Activated naive CD4-positive, alpha-beta T cell treated with anti-CD3 and anti-CD28 coated beads, Interleukin-2, amount 50 U/mL, for 16 hours (primary cell): ENCODE results near the gene LACRT.

Experiments used
- DNase-seq: peaks from one replicate; pipeline ENCODE4 v3.0.0-alpha.2; 2020

LACRT gene

GRCh38 chr12:54598970-54599369 is 35.7 kb downstream of the LACRT start:
- no peak for DNase-seq

DNA sequence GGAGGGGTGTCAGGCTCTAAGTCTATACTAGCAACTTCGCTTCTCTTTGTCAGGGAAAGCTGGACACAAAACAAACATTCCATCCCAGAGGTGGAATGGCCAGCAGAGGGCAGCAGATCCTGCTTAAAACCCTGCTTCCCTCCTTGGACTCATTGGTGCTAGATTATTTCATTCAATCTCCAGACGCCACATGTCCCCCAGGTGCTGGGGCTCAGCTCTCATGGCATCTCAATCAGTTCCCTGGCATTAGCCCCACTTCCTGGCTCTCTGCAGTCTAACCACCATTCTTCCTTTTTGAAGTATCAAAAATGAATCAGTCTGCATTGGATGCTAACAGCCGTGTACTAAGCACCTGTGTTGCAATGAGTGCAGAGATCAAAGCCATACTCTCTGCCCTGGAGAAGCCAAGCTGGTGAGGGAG is 38.2 kb downstream of the LACRT start:
- DNase-seq = peak; percentile 53

GRCh38 chr12:54595471-54595870 is 39.2 kb downstream of the LACRT start:
- no peak for DNase-seq

GRCh38 chr12:54593725-54594124 is 41.0 kb downstream of the LACRT start:
- DNase-seq = no peak

- DNase-seq = no peak
Observed at GRCh38 chr12:54593135-54593534, 41.6 kb downstream of the LACRT start.

GRCh38 chr12:54592316-54592715 is 42.4 kb downstream of the LACRT start:
- no peak for DNase-seq

- no peak for DNase-seq
Observed at GRCh38 chr12:54590978-54591591, 43.6 kb downstream of the LACRT start.

- DNase-seq = no peak
Observed at GRCh38 chr12:54589964-54590363, 44.7 kb downstream of the LACRT start.

DNA sequence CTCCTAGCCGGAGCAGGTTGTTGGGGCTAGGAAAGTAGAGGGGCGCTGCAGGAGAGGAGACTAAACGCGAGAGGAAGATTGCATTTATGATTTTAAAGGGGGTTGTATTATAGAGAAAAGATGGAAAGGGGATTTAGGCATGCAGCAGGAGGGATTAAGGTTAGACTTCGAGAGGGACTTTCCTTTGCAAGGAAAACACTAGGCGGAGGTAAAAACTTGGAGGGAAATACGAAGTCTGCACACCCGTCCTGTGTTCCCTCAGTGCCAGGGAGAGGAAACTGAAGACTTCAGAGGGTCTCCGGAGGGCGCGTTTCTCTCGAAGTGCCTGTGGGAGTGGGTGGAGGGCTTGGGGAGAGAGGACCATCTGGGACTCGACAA is 45.8 kb downstream of the LACRT start:
- DNase-seq = no peak

DNA sequence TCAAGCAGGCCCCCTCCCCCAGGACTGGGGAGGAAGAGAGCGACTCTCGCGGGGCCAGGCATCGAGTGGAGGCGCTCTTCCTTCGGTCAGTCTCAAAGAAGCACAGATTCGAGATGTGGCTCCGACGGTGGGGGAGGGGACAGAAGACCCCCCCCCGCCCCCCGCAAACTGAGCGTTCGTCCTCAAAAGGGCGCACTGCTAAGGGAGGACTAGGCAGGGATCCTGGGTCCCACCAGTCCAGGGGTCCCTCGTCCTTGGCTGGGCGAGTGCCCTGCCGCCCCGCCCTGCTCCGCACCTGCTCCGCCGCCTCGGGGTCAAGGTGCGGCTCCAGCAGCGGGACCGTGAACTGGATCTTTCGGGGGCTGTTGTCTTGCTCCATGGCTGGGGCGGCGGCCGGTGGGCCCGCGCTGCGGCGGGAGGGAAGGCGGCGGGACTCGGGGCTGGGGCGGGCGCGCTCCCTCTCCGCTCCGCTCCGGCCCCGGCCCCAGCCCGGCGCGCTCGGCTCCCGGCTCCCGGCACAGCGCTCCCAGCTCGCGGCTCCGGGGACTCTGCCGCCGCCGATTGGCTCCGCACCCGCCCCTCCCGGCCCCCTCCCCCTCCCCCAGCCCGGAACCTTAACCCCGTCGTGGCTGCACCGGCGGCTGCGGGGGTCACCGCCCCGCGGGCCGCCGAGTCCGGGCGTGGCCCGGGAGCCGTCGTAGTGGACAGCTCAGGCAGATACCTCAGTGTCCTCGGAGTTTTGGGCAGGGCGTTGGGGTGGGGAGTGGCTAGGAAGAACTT is 46.4 kb downstream of the LACRT start, which contains the start of gene PPP1R1A:
TSS of gene PPP1R1A (minus strand) at position 550 of the 780 bp plus-strand sequence. CDS start at position 379, 171 bp downstream.
- no peak for DNase-seq

- no peak for DNase-seq
Observed at GRCh38 chr12:54587315-54587873, 47.3 kb downstream of the LACRT start.

- DNase-seq = no peak
Observed at GRCh38 chr12:54586620-54587019, 48.1 kb downstream of the LACRT start.

- DNase-seq = no peak
Observed at GRCh38 chr12:54585243-54585642, 49.5 kb downstream of the LACRT start.

- DNase-seq = no peak
Observed at GRCh38 chr12:54584128-54584527, 50.6 kb downstream of the LACRT start.

- no peak for DNase-seq
Observed at GRCh38 chr12:54583726-54584125, 51.0 kb downstream of the LACRT start.

DNA sequence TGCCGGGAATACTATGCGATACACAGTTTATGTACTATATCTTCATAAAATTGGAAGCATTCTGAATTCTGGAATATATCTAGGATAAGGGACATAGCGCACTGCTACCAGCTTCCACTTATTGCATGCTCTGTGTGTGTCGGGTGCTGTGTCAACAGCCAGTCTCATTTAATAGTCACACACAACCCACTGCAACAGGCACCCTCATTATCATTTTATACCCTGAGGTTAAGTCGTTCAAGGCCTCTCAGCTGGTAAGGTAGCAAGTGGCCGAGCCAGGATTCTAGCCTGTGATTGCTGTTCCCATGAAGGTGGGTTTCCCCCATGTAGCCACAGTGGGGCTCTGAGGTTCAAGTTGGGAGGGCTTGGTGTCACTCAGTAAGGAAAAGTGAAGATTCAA is 53.3 kb downstream of the LACRT start:
- no peak for DNase-seq
